WERI-Rb-1 (cell line): ENCODE measurements around the gene WDR73.
A peak's percentile ranks its signal among the peaks of the same experiment; 100 is the strongest.

Source experiments
- DNase-seq: peaks from one replicate; pipeline ENCODE4 v3.0.0-alpha.2; 2020
- H3K27ac ChIP-seq: fragments of 250-450 bp; sonication (Bioruptor Pico); 2 replicates; pipeline ENCODE4 v1.5.1; 2020; ENCODE audit warnings: mild to moderate bottlenecking, moderate library complexity
- H3K27me3 ChIP-seq: fragments of 250-450 bp; sonication (Bioruptor Pico); 2 replicates; pipeline ENCODE4 v1.5.1; 2021; ENCODE audit warnings: mild to moderate bottlenecking, low read depth, moderate library complexity; ENCODE audit not compliant: insufficient read depth, severe bottlenecking
- H3K36me3 ChIP-seq: fragments of 250-450 bp; sonication (Bioruptor Pico); 2 replicates; pipeline ENCODE4 v1.5.1; 2020; ENCODE audit warnings: mild to moderate bottlenecking, moderate library complexity
- H3K4me3 ChIP-seq: 2 replicates; pipeline ENCODE4 v1.5.1; 2011; ENCODE audit warnings: low read depth, mild to moderate bottlenecking, control low read depth, low read length
- H3K9me3 ChIP-seq: fragments of 250-450 bp; sonication (Bioruptor Pico); 2 replicates; pipeline ENCODE4 v1.5.1; 2021; ENCODE audit warnings: mild to moderate bottlenecking, moderate library complexity; ENCODE audit not compliant: severe bottlenecking
- CTCF ChIP-seq: IDR thresholded peaks from 2 replicates; pipeline ENCODE4 v1.5.1; 2011; ENCODE audit warnings: low read depth, mild to moderate bottlenecking, control low read depth, inconsistent platforms, low read length

The WDR73 gene

GRCh38 chr15:84633311-84634227, 20.5 kb downstream of the WDR73 start:
- Histone ChIP-seq H3K27me3 (peaks cover 9% of the 10 kb centered on the region), H3K36me3 (no peaks in the 10 kb centered on the region), H3K27ac (no peak overlapping the region), H3K4me3 (peak overlapping the region; percentile 41), H3K9me3 (no peaks in the 10 kb centered on the region)
- TF ChIP-seq CTCF = no peak
- DNase-seq = peak; percentile 66

- DNase-seq = no peak
- Histone ChIP-seq H3K9me3 (no peaks in the 10 kb centered on the region), H3K4me3 (peak overlapping the region; percentile 57), H3K27ac (peak overlapping the region; percentile 42; the same call in 1 of the 2 replicates), H3K36me3 (no peaks in the 10 kb centered on the region), H3K27me3 (peaks cover 9% of the 10 kb centered on the region)
- TF ChIP-seq CTCF = no peak
Measured at GRCh38 chr15:84631706-84632272, 22.3 kb downstream of the WDR73 start.

GRCh38 chr15:84629033-84629432, 25.1 kb downstream of the WDR73 start:
- Histone ChIP-seq H3K36me3 (no peaks in the 10 kb centered on the region), H3K9me3 (no peaks in the 10 kb centered on the region), H3K27ac (no peak overlapping the region), H3K4me3 (no peak overlapping the region), H3K27me3 (peaks cover 4% of the 10 kb centered on the region)
- no peak for DNase-seq
- TF ChIP-seq CTCF = no peak

GRCh38 chr15:84625123-84625522, 29.0 kb downstream of the WDR73 start:
- Histone ChIP-seq H3K27me3 (no peaks in the 10 kb centered on the region), H3K9me3 (peaks cover 17% of the 10 kb centered on the region), H3K27ac (no peak overlapping the region), H3K36me3 (peaks cover 36% of the 10 kb centered on the region), H3K4me3 (no peak overlapping the region)
- DNase-seq = no peak
- no peak for TF ChIP-seq CTCF

GRCh38 chr15:84624359-84624758, 29.7 kb downstream of the WDR73 start:
- no peaks in the 10 kb centered on the region for H3K27me3 ChIP-seq
- TF ChIP-seq CTCF = no peak
- DNase-seq = no peak
- no peak overlapping the region for H3K27ac ChIP-seq
- H3K36me3 ChIP-seq = peaks cover 39% of the 10 kb centered on the region
- H3K9me3 ChIP-seq = peaks cover 19% of the 10 kb centered on the region
- H3K4me3 ChIP-seq = no peak overlapping the region
